Lower lobe of right lung (tissue), 2 donors: Measurements from ENCODE around the gene ATG14. TPM values are rescaled to one million over a fixed set of nuclear protein-coding genes. Genes with fewer than 3 reads are reported as not detected.
"Not testable (repeated sequence)": the region's sequence is repeated elsewhere in the genome, so short reads cannot be mapped to it uniquely, and the experiment has no call there.

ENCODE experiments used
- ATAC-seq, 2 donors: fragments of 200-7000 bp; cut with Tn5 transposase; one replicate each; pipeline ENCODE4 v1.9.1; 2020 to 2022; ENCODE audit warnings: mild to moderate bottlenecking in 2 of 2, moderate library complexity in 2 of 2
- DNase-seq: peaks from one replicate; pipeline ENCODE4 v3.0.0-alpha.2; 2020
- H3K27ac ChIP-seq: fragments of 200-600 bp; one replicate; pipeline ENCODE4 v1.8.0; 2022
- H3K27me3 ChIP-seq: fragments of 200-600 bp; one replicate; pipeline ENCODE4 v1.8.0; 2022; ENCODE audit warnings: low read depth
- H3K36me3 ChIP-seq: fragments of 200-600 bp; one replicate; pipeline ENCODE4 v1.8.0; 2022; ENCODE audit warnings: mild to moderate bottlenecking
- H3K4me1 ChIP-seq: fragments of 200-600 bp; one replicate; pipeline ENCODE4 v1.8.0; 2022
- H3K4me3 ChIP-seq: fragments of 200-600 bp; one replicate; pipeline ENCODE4 v1.8.0; 2022; ENCODE audit warnings: mild to moderate bottlenecking
- H3K9me3 ChIP-seq: fragments of 200-600 bp; one replicate; pipeline ENCODE4 v1.8.0; 2022
- CTCF ChIP-seq: fragments of 200-600 bp; IDR thresholded peaks from one replicate; pipeline ENCODE4 v1.8.0; 2022; ENCODE audit warnings: antibody characterized with exemption, mild to moderate bottlenecking
- intact Hi-C: fragments of 100-400 bp; cut with DNase I; formaldehyde crosslinking; loops from one replicate; pipeline ENCODE4 v1.11.0; 2022
- total RNA-seq: library from RNA; stranded (reverse); fragmentation: NEBNext Ultra II Directional; extraction: Animal tissue kit (Norgen Biotek cat#: 25700); gene quantifications from one replicate; pipeline ENCODE4 v1.2.1, GENCODE V29; 2021
- donor health status: DM: no; HTN: yes; CAD: no; lungs with severe emphysema.

The ATG14 gene
- total RNA-seq, 1 donor from 2014 or later, result 9.8 TPM

DNA sequence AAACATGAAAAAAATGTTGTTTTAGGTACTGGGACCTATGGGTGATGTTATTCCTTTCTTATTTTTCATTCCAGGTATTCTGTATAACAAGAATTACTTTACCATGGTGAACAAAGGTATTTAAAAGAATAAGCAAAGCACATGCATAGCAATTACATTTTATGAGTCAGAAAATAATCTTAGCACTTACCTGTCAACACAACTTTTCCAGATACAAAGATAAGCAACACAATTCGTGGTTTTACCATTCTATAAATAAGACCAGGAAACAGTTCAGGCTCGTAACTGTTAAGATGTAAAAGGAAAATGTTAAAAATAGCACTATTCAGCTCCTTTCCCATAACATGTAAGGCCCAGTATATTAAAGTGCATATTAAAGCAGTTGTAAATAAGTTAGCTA, 12.3 kb upstream of the ATG14 start:
- H3K4me3 ChIP-seq, result no peak overlapping the region
- H3K27ac ChIP-seq, result no peak overlapping the region
- no peaks in the 10 kb centered on the region for H3K4me1 ChIP-seq
- TF ChIP-seq CTCF, result no peak
- DNase-seq, result no peak
- H3K9me3 ChIP-seq, result no peaks in the 10 kb centered on the region
- no peaks in the 10 kb centered on the region for H3K36me3 ChIP-seq
- ATAC-seq, result no peak
- H3K27me3 ChIP-seq, result no peaks in the 10 kb centered on the region
- intact Hi-C loops, result no loop called here

DNA sequence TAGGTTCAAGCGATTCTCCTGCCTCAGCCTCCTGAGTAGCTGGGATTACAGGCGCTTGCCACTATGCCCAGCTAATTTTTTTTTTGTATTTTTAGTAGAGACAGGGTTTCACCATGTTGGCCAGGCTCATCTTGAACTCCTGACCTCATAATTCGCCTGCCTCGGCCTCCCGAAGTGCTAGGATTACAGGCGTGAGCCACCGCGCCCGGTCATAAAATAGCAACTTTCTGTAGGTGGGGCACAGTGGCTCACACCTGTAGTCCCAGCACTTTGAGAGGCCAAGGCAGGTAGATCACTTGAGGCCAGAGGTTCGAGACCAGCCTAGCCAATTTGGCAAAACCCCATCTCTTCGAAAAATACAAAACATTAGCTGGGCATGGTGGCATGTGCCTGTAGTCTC, 10.7 kb upstream of the ATG14 start:
- H3K9me3 ChIP-seq, H3K36me3 ChIP-seq, H3K4me3 ChIP-seq, H3K27ac ChIP-seq, DNase-seq, intact Hi-C loops, H3K27me3 ChIP-seq, H3K4me1 ChIP-seq, ATAC-seq: not testable (repeated sequence)

- no peaks in the 10 kb centered on the region for H3K27me3 ChIP-seq
- H3K36me3 ChIP-seq, result no peaks in the 10 kb centered on the region
- DNase-seq (no peak), ATAC-seq (no peak)
- H3K4me3 ChIP-seq, result no peak overlapping the region
- intact Hi-C loops, result no loop called here
- TF ChIP-seq CTCF, result no peak
- no peaks in the 10 kb centered on the region for H3K9me3 ChIP-seq
- H3K4me1 ChIP-seq, result no peaks in the 10 kb centered on the region
- H3K27ac ChIP-seq, result no peak overlapping the region
Observed at GRCh38 chr14:55419663-55420062, 8.0 kb upstream of the ATG14 start.

GRCh38 chr14:55418411-55418810, 6.8 kb upstream of the ATG14 start:
- no peaks in the 10 kb centered on the region for H3K36me3 ChIP-seq
- no peaks in the 10 kb centered on the region for H3K9me3 ChIP-seq
- DNase-seq, result no peak
- intact Hi-C loops, result no loop called here
- no peak overlapping the region for H3K27ac ChIP-seq
- H3K27me3 ChIP-seq, result no peaks in the 10 kb centered on the region
- TF ChIP-seq CTCF, result no peak
- no peaks in the 10 kb centered on the region for H3K4me1 ChIP-seq
- H3K4me3 ChIP-seq, result no peak overlapping the region
- ATAC-seq, result no peak

GRCh38 chr14:55417955-55418354, 6.3 kb upstream of the ATG14 start:
- Histone ChIP-seq H3K27ac (no peak overlapping the region), H3K36me3 (no peaks in the 10 kb centered on the region), H3K27me3 (no peaks in the 10 kb centered on the region), H3K4me3 (no peak overlapping the region), H3K9me3 (no peaks in the 10 kb centered on the region), H3K4me1 (no peaks in the 10 kb centered on the region)
- intact Hi-C loops, result no loop called here
- DNase-seq, result no peak
- TF ChIP-seq CTCF, result no peak
- no peak for ATAC-seq

DNA sequence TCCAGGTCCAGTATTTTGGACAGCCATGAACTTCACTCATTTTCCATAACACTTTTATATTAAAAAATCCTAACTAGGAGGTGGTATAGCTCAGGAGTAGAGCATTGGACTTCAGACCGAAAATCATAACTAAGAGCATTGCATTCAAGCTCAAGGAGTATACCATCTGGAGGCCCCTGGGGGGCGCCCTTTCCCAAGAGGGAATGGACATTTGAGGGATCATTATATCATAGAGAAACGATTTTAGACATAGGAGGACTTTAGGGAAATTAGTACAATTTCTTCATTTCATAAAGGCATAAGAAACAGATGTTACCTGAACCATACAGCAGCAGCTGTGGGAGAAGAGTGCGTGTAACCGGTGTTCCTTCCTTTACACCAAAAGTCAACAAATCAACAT, 5.2 kb upstream of the ATG14 start:
- H3K36me3 ChIP-seq, result no peaks in the 10 kb centered on the region
- H3K4me1 ChIP-seq, result peaks cover 4% of the 10 kb centered on the region
- H3K27me3 ChIP-seq, result no peaks in the 10 kb centered on the region
- intact Hi-C loops, result no loop called here
- ATAC-seq (no peak), DNase-seq (no peak)
- no peak overlapping the region for H3K27ac ChIP-seq
- TF ChIP-seq CTCF, result peak; percentile 25
- H3K9me3 ChIP-seq, result no peaks in the 10 kb centered on the region
- H3K4me3 ChIP-seq, result no peak overlapping the region
